Activated CD8-positive, alpha-beta memory T cell treated with anti-CD3 and anti-CD28 coated beads, Interleukin-2, amount 10 ng/mL, durations not matched to agents 7 days and 5 days (primary cell): ENCODE measurements around the gene FBXL14. TPM values are rescaled to one million over a fixed set of nuclear protein-coding genes. Genes with fewer than 3 reads are reported as not detected.

Experiments
- ATAC-seq: fragments of 150-1000 bp; cut with Tn5 transposase; one replicate; pipeline ENCODE4 v1.10.0; 2021; ENCODE audit warnings: moderate library complexity
- CTCF ChIA-PET: fragments of 350-600 bp; sonication (Branson Sonifier 250); formaldehyde crosslinking; loops from one replicate; lab custom pipeline; 2021; ENCODE audit warnings: antibody characterized with exemption; lab: Charles Lee
- DNase-seq: peaks from one replicate; pipeline ENCODE4 v3.0.0-alpha.2; 2020
- H3K27ac Mint-ChIP-seq: one replicate; pipeline ENCODE4 v1.8.0; 2021; ENCODE audit warnings: mild to moderate bottlenecking, mixed read lengths
- H3K27me3 Mint-ChIP-seq: one replicate; pipeline ENCODE4 v1.8.0; 2021; ENCODE audit warnings: mixed read lengths
- H3K36me3 Mint-ChIP-seq: one replicate; pipeline ENCODE4 v1.8.0; 2021; ENCODE audit warnings: mild to moderate bottlenecking, mixed read lengths
- H3K4me1 Mint-ChIP-seq: one replicate; pipeline ENCODE4 v1.8.0; 2021; ENCODE audit warnings: mixed read lengths
- H3K4me3 Mint-ChIP-seq: one replicate; pipeline ENCODE4 v1.8.0; 2021; ENCODE audit warnings: mild to moderate bottlenecking, moderate library complexity, mixed read lengths
- H3K9me3 Mint-ChIP-seq: one replicate; pipeline ENCODE4 v1.8.0; 2022; ENCODE audit warnings: low read depth, mixed read lengths
- total RNA-seq, 2 experiments: library from RNA; stranded (reverse); gene quantifications; one replicate each; pipeline ENCODE4 v1.2.3, GENCODE V29; 2021

The FBXL14 gene
- total RNA-seq, 2 experiments from 2014 or later = 28.2 to 33.4 TPM

GRCh38 chr12:1531153-1531653 is 63.2 kb downstream of the FBXL14 start:
- no peak for ATAC-seq
- peaks cover 40% of the 10 kb centered on the region for H3K4me1 Mint-ChIP-seq
- CTCF ChIA-PET = interaction anchor here (3.5 kb wide), 1 partner anchor 414 kb away, joined by 23 read pairs; no protein-coding TSS in a partner anchor
- no peak for DNase-seq
- peaks cover 71% of the 10 kb centered on the region for H3K27me3 Mint-ChIP-seq
- peaks cover 1% of the 10 kb centered on the region for H3K36me3 Mint-ChIP-seq
- H3K4me3 Mint-ChIP-seq = peak overlapping the region; percentile 54
- H3K9me3 Mint-ChIP-seq = no peaks in the 10 kb centered on the region
- no peak overlapping the region for H3K27ac Mint-ChIP-seq

GRCh38 chr12:1530592-1531152 is 63.7 kb downstream of the FBXL14 start:
- Mint-ChIP-seq H3K36me3 (peaks cover 1% of the 10 kb centered on the region), H3K9me3 (no peaks in the 10 kb centered on the region), H3K27me3 (peaks cover 70% of the 10 kb centered on the region), H3K27ac (no peak overlapping the region), H3K4me1 (peaks cover 40% of the 10 kb centered on the region), H3K4me3 (no peak overlapping the region)
- no peak for ATAC-seq
- CTCF ChIA-PET = no interaction called here
- DNase-seq = no peak

- Mint-ChIP-seq H3K4me1 (peaks cover 37% of the 10 kb centered on the region), H3K27me3 (peaks cover 72% of the 10 kb centered on the region), H3K4me3 (peak overlapping the region; percentile 41), H3K36me3 (peaks cover 1% of the 10 kb centered on the region), H3K27ac (no peak overlapping the region), H3K9me3 (no peaks in the 10 kb centered on the region)
- no peak for DNase-seq
- CTCF ChIA-PET = no interaction called here
- ATAC-seq = no peak
These were observed 64.4 kb downstream of the FBXL14 start for GRCh38 chr12:1529862-1530591.

- peak overlapping the region; percentile 41 for H3K4me3 Mint-ChIP-seq
- H3K36me3 Mint-ChIP-seq = peaks cover 1% of the 10 kb centered on the region
- no peak for DNase-seq
- no peak for ATAC-seq
- CTCF ChIA-PET = interaction anchor here (0.8 to 0.9 kb wide), 2 partner anchors 10 to 12 kb away, joined by 3 read pairs; no protein-coding TSS in a partner anchor
- H3K4me1 Mint-ChIP-seq = peaks cover 31% of the 10 kb centered on the region
- H3K9me3 Mint-ChIP-seq = no peaks in the 10 kb centered on the region
- H3K27ac Mint-ChIP-seq = no peak overlapping the region
- H3K27me3 Mint-ChIP-seq = peaks cover 79% of the 10 kb centered on the region
These were observed 65.0 kb downstream of the FBXL14 start for GRCh38 chr12:1529228-1529861.

GRCh38 chr12:1528791-1529190 is 65.6 kb downstream of the FBXL14 start:
- DNase-seq (no peak), ATAC-seq (no peak)
- Mint-ChIP-seq H3K36me3 (peaks cover 1% of the 10 kb centered on the region), H3K9me3 (no peaks in the 10 kb centered on the region), H3K27me3 (peaks cover 83% of the 10 kb centered on the region), H3K4me1 (peaks cover 27% of the 10 kb centered on the region), H3K27ac (no peak overlapping the region), H3K4me3 (no peak overlapping the region)
- CTCF ChIA-PET = interaction anchor here (0.5 to 1.7 kb wide), 4 partner anchors 11 to 54 kb away, joined by 3 to 5 read pairs (median 4); no protein-coding TSS in a partner anchor

- Mint-ChIP-seq H3K36me3 (peaks cover 1% of the 10 kb centered on the region), H3K27ac (no peak overlapping the region), H3K9me3 (no peaks in the 10 kb centered on the region), H3K4me1 (peaks cover 17% of the 10 kb centered on the region), H3K27me3 (peaks cover 77% of the 10 kb centered on the region), H3K4me3 (no peak overlapping the region)
- CTCF ChIA-PET = interaction anchor here (1.1 to 1.7 kb wide), 3 partner anchors 55 to 410 kb away, joined by 3 to 6 read pairs (median 5); no protein-coding TSS in a partner anchor
- no peak for DNase-seq
- ATAC-seq = no peak
These were observed 66.6 kb downstream of the FBXL14 start for GRCh38 chr12:1527789-1528188.

- peaks cover 1% of the 10 kb centered on the region for H3K36me3 Mint-ChIP-seq
- ATAC-seq (no peak), DNase-seq (no peak)
- H3K9me3 Mint-ChIP-seq = no peaks in the 10 kb centered on the region
- H3K27ac Mint-ChIP-seq = no peak overlapping the region
- H3K4me1 Mint-ChIP-seq = peaks cover 2% of the 10 kb centered on the region
- no peak overlapping the region for H3K4me3 Mint-ChIP-seq
- CTCF ChIA-PET = no interaction called here
- peaks cover 64% of the 10 kb centered on the region for H3K27me3 Mint-ChIP-seq
These were observed 68.5 kb downstream of the FBXL14 start for GRCh38 chr12:1525858-1526257.

- DNase-seq = no peak
- Mint-ChIP-seq H3K4me3 (no peak overlapping the region), H3K27me3 (peaks cover 66% of the 10 kb centered on the region), H3K36me3 (no peaks in the 10 kb centered on the region), H3K4me1 (no peaks in the 10 kb centered on the region), H3K9me3 (no peaks in the 10 kb centered on the region), H3K27ac (no peak overlapping the region)
- CTCF ChIA-PET = no interaction called here
- ATAC-seq = no peak
These were observed 70.8 kb downstream of the FBXL14 start for GRCh38 chr12:1523558-1524050.

- no peaks in the 10 kb centered on the region for H3K4me1 Mint-ChIP-seq
- DNase-seq = no peak
- no peak overlapping the region for H3K27ac Mint-ChIP-seq
- H3K27me3 Mint-ChIP-seq = peaks cover 66% of the 10 kb centered on the region
- H3K4me3 Mint-ChIP-seq = no peak overlapping the region
- no peak for ATAC-seq
- H3K36me3 Mint-ChIP-seq = no peaks in the 10 kb centered on the region
- CTCF ChIA-PET = no interaction called here
- H3K9me3 Mint-ChIP-seq = no peaks in the 10 kb centered on the region
These were observed 71.3 kb downstream of the FBXL14 start for GRCh38 chr12:1523046-1523445.

- H3K9me3 Mint-ChIP-seq = peaks cover 2% of the 10 kb centered on the region
- H3K4me3 Mint-ChIP-seq = no peak overlapping the region
- ATAC-seq = no peak
- H3K27me3 Mint-ChIP-seq = peaks cover 55% of the 10 kb centered on the region
- no peaks in the 10 kb centered on the region for H3K4me1 Mint-ChIP-seq
- CTCF ChIA-PET = interaction anchor here (0.9 kb wide), 1 partner anchor 63 kb away, joined by 3 read pairs; no protein-coding TSS in a partner anchor
- no peak overlapping the region for H3K27ac Mint-ChIP-seq
- H3K36me3 Mint-ChIP-seq = peaks cover 3% of the 10 kb centered on the region
- DNase-seq = no peak
These were observed 74.7 kb downstream of the FBXL14 start for GRCh38 chr12:1519642-1520041.

- no peak overlapping the region for H3K27ac Mint-ChIP-seq
- CTCF ChIA-PET = interaction anchor here (0.9 kb wide), 1 partner anchor 64 kb away, joined by 3 read pairs; no protein-coding TSS in a partner anchor
- DNase-seq (no peak), ATAC-seq (no peak)
- H3K4me1 Mint-ChIP-seq = no peaks in the 10 kb centered on the region
- H3K27me3 Mint-ChIP-seq = peaks cover 47% of the 10 kb centered on the region
- peaks cover 2% of the 10 kb centered on the region for H3K9me3 Mint-ChIP-seq
- H3K36me3 Mint-ChIP-seq = peaks cover 3% of the 10 kb centered on the region
- H3K4me3 Mint-ChIP-seq = no peak overlapping the region
These were observed 75.5 kb downstream of the FBXL14 start for GRCh38 chr12:1518591-1519516.

- no peak overlapping the region for H3K27ac Mint-ChIP-seq
- peaks cover 3% of the 10 kb centered on the region for H3K36me3 Mint-ChIP-seq
These were observed 76.5 kb downstream of the FBXL14 start for GRCh38 chr12:1517734-1518525.

More at GRCh38 chr12:1517734-1518525, 76.5 kb downstream of the FBXL14 start:
- DNase-seq (no peak), ATAC-seq (no peak)
- H3K4me1 Mint-ChIP-seq = no peaks in the 10 kb centered on the region
- peaks cover 2% of the 10 kb centered on the region for H3K9me3 Mint-ChIP-seq
- H3K4me3 Mint-ChIP-seq = no peak overlapping the region
- H3K27me3 Mint-ChIP-seq = peaks cover 51% of the 10 kb centered on the region
- CTCF ChIA-PET = interaction anchor here (0.8 to 1.5 kb wide), 4 partner anchors 11 to 65 kb away, joined by 3 to 5 read pairs (median 4); no protein-coding TSS in a partner anchor
